WTC11 (cell line): ENCODE measurements around the gene GPAT3. TPM values are rescaled to one million over a fixed set of nuclear protein-coding genes. Genes with fewer than 3 reads are reported as not detected.

Experiments
- ATAC-seq: fragments of 200-7000 bp; cut with Tn5 transposase; 2 replicates; pipeline ENCODE4 v1.10.0; 2021; ENCODE audit warnings: mild to moderate bottlenecking, moderate library complexity
- CTCF ChIA-PET: fragments of 300-600 bp; sonication (Branson Sonifier 250); formaldehyde crosslinking; loops from one replicate; lab custom pipeline; 2021; ENCODE audit warnings: antibody characterized with exemption; lab: Charles Lee
- POLR2A ChIA-PET: fragments of 350-600 bp; sonication (Branson Sonifier 250); formaldehyde crosslinking; loops from one replicate; lab custom pipeline; 2021; ENCODE audit warnings: antibody characterized with exemption; lab: Charles Lee
- DNase-seq: peaks from one replicate; pipeline ENCODE4 v3.0.0; 2021; ENCODE audit warnings: low spot score
- H3K27ac Mint-ChIP-seq: 2 replicates; pipeline ENCODE4 v1.8.0; 2021; ENCODE audit warnings: mixed read lengths
- H3K27me3 Mint-ChIP-seq: 2 replicates; pipeline ENCODE4 v1.8.0; 2021; ENCODE audit warnings: low read depth, mild to moderate bottlenecking, moderate library complexity, mixed read lengths
- H3K36me3 Mint-ChIP-seq: 2 replicates; pipeline ENCODE4 v1.8.0; 2021; ENCODE audit warnings: mixed read lengths
- H3K4me1 Mint-ChIP-seq: 2 replicates; pipeline ENCODE4 v1.8.0; 2022; ENCODE audit warnings: mixed read lengths
- H3K4me3 Mint-ChIP-seq: 2 replicates; pipeline ENCODE4 v1.8.0; 2021; ENCODE audit warnings: mild to moderate bottlenecking, moderate library complexity, mixed read lengths
- H3K9me3 Mint-ChIP-seq: 2 replicates; pipeline ENCODE4 v1.8.0; 2021; ENCODE audit warnings: mixed read lengths
- ATF1 ChIP-seq: sonication (generic); formaldehyde crosslinking; IDR thresholded peaks from 2 replicates; pipeline ENCODE4 v1.8.1; 2023; ENCODE audit warnings: mild to moderate bottlenecking, moderate library complexity, missing genetic modification reagents
- CREM ChIP-seq: sonication (generic); formaldehyde crosslinking; IDR thresholded peaks from 2 replicates; pipeline ENCODE4 v1.8.1; 2022; ENCODE audit warnings: mild to moderate bottlenecking, missing genetic modification reagents, moderate library complexity
- ELF4 ChIP-seq: sonication (generic); formaldehyde crosslinking; IDR thresholded peaks from 2 replicates; pipeline ENCODE4 v1.8.1; 2022; ENCODE audit warnings: low read depth, mild to moderate bottlenecking, moderate library complexity, missing genetic modification reagents
- EMX1 ChIP-seq: fragments of 250-450 bp; sonication (Bioruptor Pico); IDR thresholded peaks from 2 replicates; pipeline ENCODE4 v1.8.0; 2021; ENCODE audit warnings: mild to moderate bottlenecking
- GRHL2 ChIP-seq: fragments of 250-450 bp; sonication (Bioruptor Pico); IDR thresholded peaks from 2 replicates; pipeline ENCODE4 v1.8.0; 2022; ENCODE audit warnings: mild to moderate bottlenecking, moderate library complexity; ENCODE audit not compliant: insufficient replicate concordance, severe bottlenecking
- HMGA2 ChIP-seq: fragments of 250-450 bp; sonication (Bioruptor Pico); IDR thresholded peaks from 2 replicates; pipeline ENCODE4 v1.4.0; 2021; ENCODE audit warnings: mild to moderate bottlenecking, moderate library complexity
- JUN ChIP-seq: sonication (generic); formaldehyde crosslinking; IDR thresholded peaks from 2 replicates; pipeline ENCODE4 v1.8.0; 2023; ENCODE audit warnings: mild to moderate bottlenecking, missing genetic modification reagents
- KAT7 ChIP-seq: sonication (generic); formaldehyde crosslinking; IDR thresholded peaks from 2 replicates; pipeline ENCODE4 v1.8.1; 2023; ENCODE audit warnings: missing genetic modification reagents, mild to moderate bottlenecking, borderline replicate concordance
- MLX ChIP-seq: sonication (generic); formaldehyde crosslinking; IDR thresholded peaks from 2 replicates; pipeline ENCODE4 v1.8.1; 2023; ENCODE audit warnings: mild to moderate bottlenecking, missing genetic modification reagents, moderate library complexity
- MYBL2 ChIP-seq: sonication (generic); formaldehyde crosslinking; IDR thresholded peaks from 2 replicates; pipeline ENCODE4 v1.8.1; 2023; ENCODE audit warnings: mild to moderate bottlenecking, moderate library complexity, missing genetic modification reagents
- OVOL2 ChIP-seq: fragments of 250-450 bp; sonication (Bioruptor Pico); IDR thresholded peaks from 2 replicates; pipeline ENCODE4 v1.9.0; 2021; ENCODE audit warnings: mild to moderate bottlenecking, borderline replicate concordance
- PRDM15 ChIP-seq: sonication (generic); formaldehyde crosslinking; IDR thresholded peaks from 2 replicates; pipeline ENCODE4 v1.8.0; 2022; ENCODE audit warnings: missing genetic modification reagents
- RORB ChIP-seq: fragments of 250-450 bp; sonication (Bioruptor Pico); IDR thresholded peaks from 2 replicates; pipeline ENCODE4 v1.9.0; 2021; ENCODE audit warnings: mild to moderate bottlenecking
- SMAD3 ChIP-seq: sonication (generic); formaldehyde crosslinking; IDR thresholded peaks from 2 replicates; pipeline ENCODE4 v1.8.0; 2022; ENCODE audit warnings: missing genetic modification reagents, mild to moderate bottlenecking, borderline replicate concordance
- SOX15 ChIP-seq: fragments of 250-450 bp; sonication (Bioruptor Pico); IDR thresholded peaks from 2 replicates; pipeline ENCODE4 v1.9.0; 2021; ENCODE audit warnings: mild to moderate bottlenecking
- SP1 ChIP-seq: sonication (generic); formaldehyde crosslinking; conservative IDR thresholded peaks from 2 replicates; pipeline ENCODE4 v1.8.1; 2022; ENCODE audit warnings: missing genetic modification reagents
- TCF7 ChIP-seq: sonication (generic); formaldehyde crosslinking; IDR thresholded peaks from 2 replicates; pipeline ENCODE4 v1.8.0; 2022; ENCODE audit warnings: mild to moderate bottlenecking, low read depth, missing genetic modification reagents, moderate library complexity
- ZBTB43 ChIP-seq: sonication (generic); formaldehyde crosslinking; IDR thresholded peaks from 2 replicates; pipeline ENCODE4 v1.8.1; 2023; ENCODE audit warnings: mild to moderate bottlenecking, missing genetic modification reagents
- ZNF121 ChIP-seq: sonication (generic); formaldehyde crosslinking; IDR thresholded peaks from 2 replicates; pipeline ENCODE4 v1.8.0; 2023; ENCODE audit warnings: missing genetic modification reagents
- ZNF532 ChIP-seq: fragments of 250-450 bp; sonication (Bioruptor Pico); IDR thresholded peaks from 2 replicates; pipeline ENCODE4 v1.9.0; 2021; ENCODE audit warnings: mild to moderate bottlenecking, borderline replicate concordance
- ZNF671 ChIP-seq: fragments of 250-450 bp; sonication (Bioruptor Pico); IDR thresholded peaks from 2 replicates; pipeline ENCODE4 v1.8.0; 2021; ENCODE audit warnings: mild to moderate bottlenecking
- total RNA-seq: library from RNA; stranded (reverse); gene quantifications from 3 replicates; pipeline ENCODE4 v1.2.3, GENCODE V29; 2021

Gene GPAT3
- total RNA-seq, 1 experiment from 2014 or later = 1.3 TPM

- no peaks in the 10 kb centered on the region for H3K4me1 Mint-ChIP-seq
- no peaks in the 10 kb centered on the region for H3K36me3 Mint-ChIP-seq
- CTCF ChIA-PET = no interaction called here
- no peak overlapping the region for H3K4me3 Mint-ChIP-seq
- H3K27me3 Mint-ChIP-seq = no peaks in the 10 kb centered on the region
- ATAC-seq = no peak
- no peak overlapping the region for H3K27ac Mint-ChIP-seq
- POLR2A ChIA-PET = no interaction called here
- TF ChIP-seq MYBL2 (CRISPR knock-in tag) (no peak), ZNF121 (CRISPR knock-in tag) (no peak)
- no peak for DNase-seq
- H3K9me3 Mint-ChIP-seq = peaks cover 4% of the 10 kb centered on the region; the same call in 1 of the 2 replicates
Observed at GRCh38 chr4:83552083-83552482, 16.2 kb downstream of the GPAT3 start.

GRCh38 chr4:83552924-83553323 is 17.0 kb downstream of the GPAT3 start:
- no peaks in the 10 kb centered on the region for H3K27me3 Mint-ChIP-seq
- CTCF ChIA-PET = no interaction called here
- ATAC-seq (no peak), DNase-seq (no peak)
- POLR2A ChIA-PET = no interaction called here
- no peak overlapping the region for H3K4me3 Mint-ChIP-seq
- no peak overlapping the region for H3K27ac Mint-ChIP-seq
- H3K9me3 Mint-ChIP-seq = no peaks in the 10 kb centered on the region
- no peak for TF ChIP-seq GRHL2 (CRISPR knock-in tag)
- no peak for TF ChIP-seq HMGA2 (CRISPR knock-in tag)
- no peak for TF ChIP-seq RORB (CRISPR knock-in tag)
- no peak for TF ChIP-seq PRDM15
- no peak for TF ChIP-seq MLX
- no peak for TF ChIP-seq SP1 (CRISPR knock-in tag)
- TF ChIP-seq JUN (CRISPR knock-in tag) = no peak
- TF ChIP-seq SOX15 = no peak
- no peak for TF ChIP-seq SMAD3
- no peak for TF ChIP-seq TCF7 (CRISPR knock-in tag)
- TF ChIP-seq ZNF121 (CRISPR knock-in tag) = no peak
- no peak for TF ChIP-seq MYBL2 (CRISPR knock-in tag)
- TF ChIP-seq OVOL2 (CRISPR knock-in tag) = no peak
- no peak for TF ChIP-seq CREM (CRISPR knock-in tag)
- TF ChIP-seq KAT7 (CRISPR knock-in tag) = no peak
- no peak for TF ChIP-seq ATF1 (CRISPR knock-in tag)
- TF ChIP-seq EMX1 (CRISPR knock-in tag) = no peak
- TF ChIP-seq ZNF671 (CRISPR knock-in tag) = no peak
- H3K36me3 Mint-ChIP-seq = no peaks in the 10 kb centered on the region
- no peaks in the 10 kb centered on the region for H3K4me1 Mint-ChIP-seq

GRCh38 chr4:83556006-83556707 is 20.2 kb downstream of the GPAT3 start:
- ChIA-PET CTCF (interaction anchor here (0.7 to 2.2 kb wide), 2 partner anchors 42 to 88 kb away, joined by 3 to 7 read pairs; no protein-coding TSS in a partner anchor), POLR2A (interaction anchor here (0.7 kb wide), 1 partner anchor 45 kb away, joined by 4 read pairs; no protein-coding TSS in a partner anchor)
- no peak overlapping the region for H3K4me3 Mint-ChIP-seq
- H3K4me1 Mint-ChIP-seq = no peaks in the 10 kb centered on the region
- ATAC-seq = no peak
- no peaks in the 10 kb centered on the region for H3K36me3 Mint-ChIP-seq
- no peak overlapping the region for H3K27ac Mint-ChIP-seq
- TF ChIP-seq ZNF532 (CRISPR knock-in tag) = no peak
- no peak for TF ChIP-seq ZNF671 (CRISPR knock-in tag)
- TF ChIP-seq ZBTB43 (CRISPR knock-in tag) = no peak
- no peak for TF ChIP-seq SP1 (CRISPR knock-in tag)
- no peak for TF ChIP-seq ELF4 (CRISPR knock-in tag)
- H3K9me3 Mint-ChIP-seq = no peaks in the 10 kb centered on the region
- H3K27me3 Mint-ChIP-seq = no peaks in the 10 kb centered on the region
- no peak for DNase-seq
